ENCODE results near the gene TMEM141.

- TF ChIP-seq, protein P1, sequence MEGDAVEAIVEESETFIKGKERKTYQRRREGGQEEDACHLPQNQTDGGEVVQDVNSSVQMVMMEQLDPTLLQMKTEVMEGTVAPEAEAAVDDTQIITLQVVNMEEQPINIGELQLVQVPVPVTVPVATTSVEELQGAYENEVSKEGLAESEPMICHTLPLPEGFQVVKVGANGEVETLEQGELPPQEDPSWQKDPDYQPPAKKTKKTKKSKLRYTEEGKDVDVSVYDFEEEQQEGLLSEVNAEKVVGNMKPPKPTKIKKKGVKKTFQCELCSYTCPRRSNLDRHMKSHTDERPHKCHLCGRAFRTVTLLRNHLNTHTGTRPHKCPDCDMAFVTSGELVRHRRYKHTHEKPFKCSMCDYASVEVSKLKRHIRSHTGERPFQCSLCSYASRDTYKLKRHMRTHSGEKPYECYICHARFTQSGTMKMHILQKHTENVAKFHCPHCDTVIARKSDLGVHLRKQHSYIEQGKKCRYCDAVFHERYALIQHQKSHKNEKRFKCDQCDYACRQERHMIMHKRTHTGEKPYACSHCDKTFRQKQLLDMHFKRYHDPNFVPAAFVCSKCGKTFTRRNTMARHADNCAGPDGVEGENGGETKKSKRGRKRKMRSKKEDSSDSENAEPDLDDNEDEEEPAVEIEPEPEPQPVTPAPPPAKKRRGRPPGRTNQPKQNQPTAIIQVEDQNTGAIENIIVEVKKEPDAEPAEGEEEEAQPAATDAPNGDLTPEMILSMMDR (IDR thresholded peaks at IDR 0.05 in 2 of 3, conservative IDR thresholded peaks at IDR 0.05 in 1 of 3; ENCODE audit: control insufficient read depth in 2 of 3, extremely low read depth in 1 of 3, insufficient read depth in 1 of 3, low read depth in 3 of 3, low read length in 3 of 3), result no peak
- TF ChIP-seq ZNF24 (IDR thresholded peaks at IDR 0.05), result no peak
- TF ChIP-seq RELA (IDR thresholded peaks at IDR 0.05; ENCODE audit: borderline replicate concordance, partially characterized antibody), result no peak
- no peak for TF ChIP-seq EP300 (IDR thresholded peaks at IDR 0.05; ENCODE audit: borderline replicate concordance in 1 of 2, control insufficient read depth in 1 of 2, low read depth in 2 of 2, low read length in 2 of 2)
- TF ChIP-seq CHD1 (IDR thresholded peaks at IDR 0.05; ENCODE audit: low read depth, low read length), result no peak
- no peak for TF ChIP-seq LARP7 (IDR thresholded peaks at IDR 0.05)
- TF ChIP-seq MEF2A (IDR thresholded peaks at IDR 0.05; ENCODE audit: insufficient read depth, low read depth, low read length), result no peak
- TF ChIP-seq POLR2A (IDR thresholded peaks at IDR 0.05; ENCODE audit: low read depth, low read length), result no peak
- TF ChIP-seq REST (IDR thresholded peaks at IDR 0.05; ENCODE audit: low read depth, low read length), result no peak
- TF ChIP-seq, protein P2, sequence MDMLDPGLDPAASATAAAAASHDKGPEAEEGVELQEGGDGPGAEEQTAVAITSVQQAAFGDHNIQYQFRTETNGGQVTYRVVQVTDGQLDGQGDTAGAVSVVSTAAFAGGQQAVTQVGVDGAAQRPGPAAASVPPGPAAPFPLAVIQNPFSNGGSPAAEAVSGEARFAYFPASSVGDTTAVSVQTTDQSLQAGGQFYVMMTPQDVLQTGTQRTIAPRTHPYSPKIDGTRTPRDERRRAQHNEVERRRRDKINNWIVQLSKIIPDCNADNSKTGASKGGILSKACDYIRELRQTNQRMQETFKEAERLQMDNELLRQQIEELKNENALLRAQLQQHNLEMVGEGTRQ (IDR thresholded peaks at IDR 0.05; ENCODE audit: borderline replicate concordance, low read depth, low read length), result no peak
- no peak for TF ChIP-seq SPI1 (IDR thresholded peaks at IDR 0.05; ENCODE audit: borderline replicate concordance, insufficient read depth, low read depth, low read length)
- no peak for TF ChIP-seq NFYB (IDR thresholded peaks at IDR 0.05; ENCODE audit: insufficient read depth, low read depth, low read length)
- no peak for TF ChIP-seq NRF1 (conservative IDR thresholded peaks at IDR 0.05; ENCODE audit: low read depth, low read length)
Measured at GRCh38 chr9:136820971-136821825, 30.1 kb downstream of the TMEM141 start.
